WI38 (cell line): Measurements from ENCODE around the gene LAMA3.

Experiments used
- H3K4me3 ChIP-seq: 2 replicates; pipeline ENCODE4 v1.5.1; 2011; ENCODE audit warnings: low read depth, mild to moderate bottlenecking, control low read depth, low read length
- TF ChIP-seq, protein P1 (sequence below): IDR thresholded peaks from 2 replicates; pipeline ENCODE4 v1.5.1; 2012; ENCODE audit warnings: low read depth, mild to moderate bottlenecking, control low read depth, low read length

LAMA3 gene

DNA sequence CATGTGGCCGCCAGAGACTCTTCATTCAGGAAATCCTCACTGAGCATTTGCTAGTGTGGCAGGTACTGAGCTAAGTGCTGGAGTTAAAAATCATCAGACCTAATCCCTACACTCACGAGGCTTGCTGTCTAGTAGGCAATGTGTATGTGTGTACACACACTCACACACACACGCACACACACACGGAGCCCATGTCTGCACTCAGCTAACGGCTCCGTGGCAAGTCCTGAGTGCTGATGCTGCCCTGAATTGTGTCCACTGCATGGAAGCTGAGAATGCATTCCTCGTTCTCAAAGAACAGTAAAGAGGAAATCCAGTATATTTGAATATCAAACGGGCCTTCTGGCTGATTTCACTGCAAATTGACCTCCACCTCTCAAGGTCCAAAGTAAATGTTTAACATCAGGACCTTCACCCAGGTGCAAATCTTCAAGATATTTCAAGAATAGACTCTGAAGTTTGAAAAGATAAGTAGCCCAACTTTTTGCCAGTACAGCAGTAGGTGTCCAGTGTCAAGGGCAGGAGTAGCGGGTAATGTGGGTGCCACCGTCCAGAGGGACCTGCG is 189.2 kb downstream of the LAMA3 start:
- no peak overlapping the region for H3K4me3 ChIP-seq
- TF ChIP-seq, protein P1, sequence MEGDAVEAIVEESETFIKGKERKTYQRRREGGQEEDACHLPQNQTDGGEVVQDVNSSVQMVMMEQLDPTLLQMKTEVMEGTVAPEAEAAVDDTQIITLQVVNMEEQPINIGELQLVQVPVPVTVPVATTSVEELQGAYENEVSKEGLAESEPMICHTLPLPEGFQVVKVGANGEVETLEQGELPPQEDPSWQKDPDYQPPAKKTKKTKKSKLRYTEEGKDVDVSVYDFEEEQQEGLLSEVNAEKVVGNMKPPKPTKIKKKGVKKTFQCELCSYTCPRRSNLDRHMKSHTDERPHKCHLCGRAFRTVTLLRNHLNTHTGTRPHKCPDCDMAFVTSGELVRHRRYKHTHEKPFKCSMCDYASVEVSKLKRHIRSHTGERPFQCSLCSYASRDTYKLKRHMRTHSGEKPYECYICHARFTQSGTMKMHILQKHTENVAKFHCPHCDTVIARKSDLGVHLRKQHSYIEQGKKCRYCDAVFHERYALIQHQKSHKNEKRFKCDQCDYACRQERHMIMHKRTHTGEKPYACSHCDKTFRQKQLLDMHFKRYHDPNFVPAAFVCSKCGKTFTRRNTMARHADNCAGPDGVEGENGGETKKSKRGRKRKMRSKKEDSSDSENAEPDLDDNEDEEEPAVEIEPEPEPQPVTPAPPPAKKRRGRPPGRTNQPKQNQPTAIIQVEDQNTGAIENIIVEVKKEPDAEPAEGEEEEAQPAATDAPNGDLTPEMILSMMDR: no peak

DNA sequence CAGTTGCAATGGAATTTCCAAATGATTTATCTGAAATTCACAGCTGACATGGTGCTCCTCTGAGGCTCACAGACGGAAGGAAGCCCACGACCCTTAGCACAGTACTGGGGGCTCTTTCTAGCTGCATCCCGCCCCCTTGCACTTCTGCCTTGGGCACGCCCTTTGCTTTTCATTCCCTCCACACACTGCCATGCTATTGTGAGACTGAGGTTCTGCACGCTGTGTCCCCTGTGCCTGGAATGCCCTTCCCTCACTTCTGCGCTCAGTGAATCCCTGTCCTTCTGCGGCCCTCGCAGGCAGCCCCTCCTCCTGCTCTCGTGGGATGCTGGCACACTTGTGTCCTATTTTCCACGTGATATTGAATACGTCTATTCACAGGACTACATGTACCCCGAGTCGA is 189.9 kb downstream of the LAMA3 start:
- TF ChIP-seq, protein P1: no peak

DNA sequence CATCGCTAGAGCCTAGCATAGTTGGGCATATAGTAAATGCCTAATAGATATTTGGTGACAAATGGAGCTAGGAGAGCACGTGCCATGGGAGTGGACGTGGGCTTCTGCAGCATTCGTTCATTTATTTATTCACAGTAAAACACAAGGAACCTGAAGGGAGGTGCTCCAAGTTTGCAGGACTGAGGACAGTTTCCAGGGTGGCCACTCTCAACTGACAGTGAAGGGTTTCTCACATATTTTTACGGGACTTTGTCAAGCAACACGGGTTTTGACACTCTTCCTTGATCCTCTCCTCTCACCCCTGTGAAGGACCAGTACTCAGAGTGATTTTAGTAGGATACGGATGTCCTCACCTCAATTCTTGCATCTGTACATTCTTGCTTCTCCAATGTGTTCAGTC is 190.3 kb downstream of the LAMA3 start:
- TF ChIP-seq, protein P1: no peak
- H3K4me3 ChIP-seq: no peak overlapping the region

More for the DNA sequence above, 189.9 kb downstream of the LAMA3 start:
- no peak overlapping the region for H3K4me3 ChIP-seq

DNA sequence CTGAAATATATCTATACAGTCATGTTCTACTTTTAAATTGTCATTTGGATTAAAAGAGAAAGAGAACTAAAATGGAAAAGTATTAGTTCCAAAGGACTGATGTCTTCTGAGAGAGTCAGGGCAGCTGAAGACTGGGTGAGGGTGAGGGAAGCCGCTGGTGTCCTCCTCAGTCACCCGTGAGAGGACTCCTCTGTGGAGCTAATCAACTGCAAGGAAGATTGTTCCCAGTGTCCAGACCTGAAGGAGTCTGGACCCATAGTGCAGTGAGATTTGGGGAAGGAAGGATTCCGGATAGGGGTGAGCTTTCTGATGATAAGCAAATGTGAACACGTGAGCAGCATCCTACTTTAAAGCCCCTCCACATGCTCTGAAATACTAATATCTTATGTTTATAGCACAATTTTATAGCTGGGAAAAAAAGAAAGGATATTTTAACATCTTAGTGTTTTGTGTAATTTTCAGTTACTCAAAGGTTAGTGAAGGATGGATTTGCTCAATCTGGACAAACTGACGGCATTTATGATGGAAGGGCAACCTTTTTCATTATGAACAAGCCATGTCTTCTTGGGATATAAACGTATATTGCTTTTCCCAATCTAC is 190.8 kb downstream of the LAMA3 start:
- H3K4me3 ChIP-seq: no peak overlapping the region
- TF ChIP-seq, protein P1: no peak

DNA sequence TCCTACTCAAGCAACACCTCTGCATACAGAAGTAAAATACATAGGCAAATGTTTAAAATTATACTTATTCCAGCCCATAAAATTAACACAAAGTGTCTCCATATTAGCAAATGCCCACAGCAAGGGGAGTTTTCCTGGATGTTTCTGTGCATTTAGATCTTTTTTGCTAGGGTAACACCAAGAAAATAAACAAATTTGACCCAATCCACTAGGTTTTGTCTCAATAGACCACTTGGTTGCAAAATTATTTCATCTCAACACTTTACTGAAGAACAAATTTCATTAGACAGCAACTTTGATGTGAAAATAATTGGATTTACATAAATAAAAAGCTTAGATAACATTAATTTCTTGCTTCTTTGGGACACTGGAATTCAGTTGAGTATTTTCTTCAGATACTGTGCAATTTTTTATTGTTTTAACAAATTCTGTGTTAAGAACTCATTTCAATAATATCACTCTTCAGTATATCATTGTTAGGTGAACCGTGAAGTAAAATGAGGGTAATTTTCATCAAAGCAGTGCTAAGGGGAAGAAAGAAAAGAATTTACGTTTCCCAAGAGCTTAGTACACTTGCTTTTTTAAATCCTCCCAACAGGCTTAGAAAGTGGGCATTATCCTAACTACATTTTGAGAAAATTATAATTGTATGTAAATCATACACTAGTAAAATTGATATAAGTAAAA is 191.8 kb downstream of the LAMA3 start:
- TF ChIP-seq, protein P1: no peak

DNA sequence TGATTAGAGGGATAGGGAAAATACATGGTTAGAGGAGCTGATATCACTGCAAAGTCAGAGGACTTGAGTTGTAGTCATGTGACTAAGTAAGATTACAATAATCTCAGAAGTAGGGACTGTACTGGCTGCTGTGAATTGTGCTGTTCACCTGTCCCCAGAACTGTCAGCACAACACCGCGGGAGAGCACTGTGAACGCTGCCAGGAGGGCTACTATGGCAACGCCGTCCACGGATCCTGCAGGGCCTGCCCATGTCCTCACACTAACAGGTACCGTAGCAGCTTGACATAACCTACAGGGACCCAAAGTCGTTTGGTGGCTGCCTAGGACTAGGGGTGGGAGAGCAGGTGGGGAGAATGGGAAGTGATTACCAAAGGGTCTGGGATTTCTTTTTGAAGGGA is 192.5 kb downstream of the LAMA3 start:
- no peak overlapping the region for H3K4me3 ChIP-seq
- TF ChIP-seq, protein P1: no peak

More for the DNA sequence above, 191.8 kb downstream of the LAMA3 start:
- no peak overlapping the region for H3K4me3 ChIP-seq

DNA sequence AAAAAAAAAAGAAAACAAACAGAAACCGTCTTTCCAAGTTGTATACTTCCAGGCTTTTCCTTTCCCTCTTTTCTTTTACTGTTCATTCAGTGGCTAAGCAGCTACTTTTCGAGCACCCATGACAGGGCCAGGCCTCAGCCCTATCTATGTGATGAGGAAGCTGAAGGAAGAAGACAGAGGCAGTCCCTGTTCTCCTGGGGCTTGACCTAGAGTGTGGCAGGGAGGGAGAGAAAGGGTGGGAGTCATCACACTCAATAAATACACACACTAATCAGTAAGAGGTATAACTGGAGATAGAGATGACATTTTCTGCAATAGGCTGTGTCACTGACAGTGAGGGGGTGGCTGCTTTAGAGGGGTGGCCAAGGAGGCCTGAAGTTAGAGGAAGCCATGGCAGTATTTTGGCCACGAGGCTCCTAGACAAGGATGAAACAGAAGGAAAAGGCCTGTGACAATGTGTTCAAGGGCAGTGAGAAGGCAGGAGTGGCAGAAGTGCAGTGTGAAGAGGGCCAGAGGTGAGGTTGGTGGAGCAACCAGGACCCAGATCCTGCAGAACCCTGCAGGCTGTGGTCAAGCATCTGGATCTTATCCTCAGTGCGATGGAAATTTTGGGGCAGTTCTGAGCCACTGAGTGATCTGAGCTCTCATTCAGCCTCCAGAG is 193.5 kb downstream of the LAMA3 start:
- TF ChIP-seq, protein P1: no peak

More for the DNA sequence above, 193.5 kb downstream of the LAMA3 start:
- H3K4me3 ChIP-seq: no peak overlapping the region
